HTR-8/SVneo (cell line): ENCODE results near the gene DOK7.

Experiments used
- DNase-seq: peaks from one replicate; pipeline ENCODE4 v3.0.0; 2011; ENCODE audit warnings: low spot score, mixed read lengths; ENCODE audit not compliant: insufficient read length
- FAIRE-seq: peaks from 2 replicates; lab custom pipeline; 2011; peaks lifted over from hg19 to GRCh38; lab: Jason Lieb, UNC

DOK7 gene

DNA sequence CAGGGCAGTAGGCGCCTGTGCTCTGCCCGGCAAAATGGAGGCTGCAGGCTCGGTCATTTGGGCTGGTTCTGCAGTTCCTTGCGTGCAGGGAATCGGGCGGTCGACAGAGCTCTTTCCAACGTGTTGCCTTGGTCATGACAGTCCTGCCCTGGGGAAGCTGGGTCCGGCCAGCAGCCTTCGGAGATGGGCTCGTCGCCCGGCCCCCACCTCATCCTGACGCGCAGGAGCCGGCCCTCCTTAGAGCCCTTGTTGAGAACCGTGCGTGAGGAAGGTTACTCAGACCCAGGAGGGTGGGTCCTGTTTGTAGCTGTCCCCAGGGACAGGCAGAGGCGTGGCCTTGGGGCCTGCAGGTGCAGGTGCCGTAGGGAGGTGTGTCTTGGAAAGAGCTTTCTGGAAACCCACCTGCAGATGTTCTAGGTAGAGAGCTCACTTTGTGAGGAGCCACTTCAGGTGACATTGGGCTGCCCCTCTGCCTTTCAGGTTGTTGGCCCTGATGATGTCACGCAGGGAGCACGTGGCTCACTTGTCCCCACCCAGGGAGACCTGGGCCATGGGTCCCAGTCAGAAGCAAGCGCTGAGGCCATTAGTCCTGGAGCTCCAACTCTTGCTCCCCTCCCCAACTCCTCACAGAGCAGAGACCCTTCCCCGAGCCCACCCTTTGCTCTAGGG, 36.5 kb upstream of the DOK7 start:
- DNase-seq (no peak), FAIRE-seq (no peak)

DNA sequence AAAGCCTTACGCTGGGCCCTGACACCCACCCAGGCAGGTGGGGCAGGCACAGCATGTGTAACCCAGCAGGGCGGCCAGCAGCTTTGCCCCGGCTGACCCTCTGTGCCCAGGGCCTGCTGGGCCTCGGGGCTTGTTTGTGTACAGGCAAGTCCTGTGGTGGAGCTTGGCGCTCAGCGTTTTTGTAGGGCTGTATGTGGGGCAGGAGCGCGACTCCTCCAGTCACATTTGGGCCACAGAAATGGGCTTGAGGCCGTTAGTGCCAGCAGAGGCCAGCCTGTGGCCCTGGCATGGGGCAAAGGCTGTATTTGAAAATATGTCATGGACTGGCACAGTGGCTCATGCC, 36.0 kb upstream of the DOK7 start:
- DNase-seq (no peak), FAIRE-seq (no peak)

DNA sequence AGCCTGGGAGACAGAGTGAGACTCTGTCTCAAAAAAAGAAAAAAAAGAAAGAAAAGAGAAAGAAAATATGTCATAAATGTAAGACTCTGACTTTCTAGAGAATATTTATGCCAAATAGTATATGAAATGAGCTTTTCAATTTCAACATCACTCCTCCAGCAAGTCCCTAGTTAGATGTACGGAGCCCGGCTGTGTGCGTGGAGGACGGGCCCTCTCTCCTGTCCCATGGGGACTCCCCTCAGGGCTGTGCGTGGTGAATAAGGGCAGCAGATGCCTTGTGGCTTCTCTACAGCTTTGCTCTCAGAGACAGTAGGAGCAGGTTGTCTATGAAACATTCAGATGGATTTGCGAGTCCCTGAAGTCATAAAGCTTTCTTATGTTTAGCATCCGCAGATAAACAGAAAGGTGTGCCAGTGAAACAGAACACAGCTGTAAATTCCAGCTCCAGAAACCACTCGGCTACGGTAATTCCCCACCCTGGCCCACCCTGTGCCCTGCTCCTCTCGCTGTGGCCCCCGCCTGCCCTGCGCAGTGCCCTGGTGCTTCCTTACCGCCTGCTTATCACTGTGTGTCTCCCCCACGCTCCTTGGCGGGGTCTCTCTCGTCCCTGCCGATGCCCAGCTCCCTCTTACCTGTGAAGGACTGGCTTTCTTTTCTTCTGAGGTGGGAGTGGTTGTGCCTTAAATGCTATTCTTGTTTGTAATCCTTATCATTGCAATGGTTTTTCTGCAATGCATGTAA, 35.2 kb upstream of the DOK7 start:
- DNase-seq (no peak), FAIRE-seq (no peak)

DNA sequence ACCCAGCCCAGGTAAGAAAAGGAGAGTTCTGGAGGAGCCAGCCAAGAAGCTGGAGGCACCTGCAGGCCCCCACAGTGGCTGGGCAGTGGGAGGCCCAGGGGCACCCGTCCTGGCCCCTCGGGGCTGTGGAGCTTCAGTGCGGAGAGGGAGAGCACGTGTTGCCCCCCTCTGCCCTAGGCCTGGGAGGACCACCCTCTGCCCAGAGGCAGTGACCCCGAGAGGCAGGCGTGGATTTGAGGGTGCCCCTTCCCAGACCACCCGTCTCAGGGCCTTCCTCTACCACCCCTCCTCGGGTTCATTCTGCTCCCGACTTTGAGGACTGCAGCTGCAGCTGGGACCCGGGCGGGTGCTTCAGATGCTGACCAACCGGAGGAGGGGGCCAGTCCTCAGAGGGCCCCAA, 33.5 kb upstream of the DOK7 start:
- DNase-seq (no peak), FAIRE-seq (no peak)

DNA sequence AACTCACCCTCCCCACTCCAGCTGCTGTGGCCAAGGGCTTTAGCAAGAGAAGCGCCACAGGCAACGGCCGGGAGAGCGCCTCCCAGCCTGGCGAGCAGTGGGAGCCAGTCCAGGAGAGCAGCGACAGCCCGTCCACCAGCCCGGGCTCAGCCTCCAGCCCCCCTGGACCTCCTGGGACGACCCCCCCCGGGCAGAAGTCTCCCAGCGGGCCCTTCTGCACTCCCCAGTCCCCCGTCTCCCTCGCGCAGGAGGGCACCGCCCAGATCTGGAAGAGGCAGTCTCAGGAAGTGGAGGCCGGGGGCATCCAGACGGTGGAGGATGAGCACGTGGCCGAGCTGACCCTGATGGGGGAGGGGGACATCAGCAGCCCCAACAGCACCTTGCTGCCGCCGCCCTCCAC, 32.6 kb upstream of the DOK7 start:
- no peak for FAIRE-seq
- DNase-seq, result no peak

DNA sequence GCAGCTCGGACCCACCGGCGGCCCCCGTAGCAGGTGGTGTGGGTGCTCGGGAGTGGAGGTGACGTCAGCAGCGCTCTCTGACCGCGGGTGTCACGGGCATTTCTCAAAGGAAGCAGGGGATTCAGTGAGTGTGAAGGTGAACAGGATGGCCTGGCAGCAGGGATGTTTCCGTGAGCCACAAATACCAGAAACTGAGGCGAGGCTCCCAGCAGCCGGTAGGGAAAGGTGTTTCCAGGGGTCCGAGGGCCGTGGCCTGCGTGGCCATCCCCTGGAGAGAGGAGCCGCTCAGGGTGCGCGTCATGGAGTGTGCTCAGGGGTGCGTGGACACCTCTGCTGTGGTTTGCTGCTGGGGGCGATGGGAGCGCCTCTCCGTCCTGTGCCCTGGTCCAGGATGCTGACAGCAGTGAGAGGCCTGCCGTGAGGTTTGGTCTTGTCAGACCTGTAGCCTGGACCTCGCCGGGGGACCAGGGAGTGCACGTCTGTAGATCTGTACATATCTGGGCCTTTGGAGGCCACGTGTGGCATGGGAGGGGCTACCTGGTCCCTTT, 31.6 kb upstream of the DOK7 start:
- no peak for FAIRE-seq
- no peak for DNase-seq

DNA sequence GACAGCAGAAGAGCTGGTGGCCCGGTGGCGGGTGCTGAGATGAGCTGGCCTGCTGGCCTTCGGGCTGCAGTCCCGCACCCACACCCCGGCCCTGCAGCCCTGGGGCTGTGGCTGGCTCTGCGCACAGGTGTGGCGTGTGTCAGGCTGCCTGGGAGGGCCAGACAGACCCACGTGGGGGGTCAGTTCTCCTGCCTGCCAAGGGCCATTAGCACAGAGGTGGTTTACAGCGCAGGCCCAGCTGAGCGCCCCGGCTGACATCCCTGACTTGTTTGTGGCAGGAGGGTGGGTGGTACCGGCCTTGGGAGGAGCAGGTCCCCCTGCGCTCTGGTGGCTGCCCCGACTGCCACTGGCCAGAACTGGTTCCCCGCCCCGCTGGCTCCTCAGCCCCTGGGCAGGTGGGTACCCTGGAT, 30.7 kb upstream of the DOK7 start:
- DNase-seq (no peak), FAIRE-seq (no peak)

DNA sequence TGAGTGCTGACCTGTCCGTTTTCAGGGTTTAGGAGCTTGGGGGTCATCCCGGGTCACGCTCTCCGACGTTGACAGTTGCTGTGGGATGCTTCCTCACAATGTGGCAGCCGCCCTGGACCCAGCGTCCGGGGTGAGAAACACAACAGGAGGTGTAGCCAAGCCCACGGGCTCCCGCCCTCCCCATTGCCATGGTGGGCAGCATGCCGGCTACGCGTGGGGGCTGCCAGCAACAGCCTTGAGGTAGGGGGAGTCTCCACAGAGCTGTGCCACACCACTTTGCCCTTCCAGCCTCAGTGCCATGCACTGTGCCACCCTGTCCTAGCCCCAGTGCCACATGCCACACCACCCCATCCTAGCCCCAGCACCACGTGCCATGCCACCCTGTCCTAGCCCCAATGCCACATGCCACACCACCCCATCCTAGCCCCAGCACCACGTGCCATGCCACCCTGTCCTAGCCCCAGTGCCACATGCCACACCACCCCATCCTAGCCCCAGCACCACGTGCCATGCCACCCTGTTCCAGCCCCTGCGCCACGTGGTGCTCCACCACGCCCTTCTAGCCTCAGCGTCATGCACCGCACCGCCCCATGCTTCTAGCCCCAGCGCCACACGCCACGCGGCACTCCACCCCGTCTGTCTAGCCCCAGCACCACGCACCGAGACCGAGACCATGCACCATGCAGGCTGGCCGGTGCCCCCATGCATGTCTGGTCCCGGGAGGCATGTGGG, 29.8 kb upstream of the DOK7 start:
- no peak for FAIRE-seq

DNA sequence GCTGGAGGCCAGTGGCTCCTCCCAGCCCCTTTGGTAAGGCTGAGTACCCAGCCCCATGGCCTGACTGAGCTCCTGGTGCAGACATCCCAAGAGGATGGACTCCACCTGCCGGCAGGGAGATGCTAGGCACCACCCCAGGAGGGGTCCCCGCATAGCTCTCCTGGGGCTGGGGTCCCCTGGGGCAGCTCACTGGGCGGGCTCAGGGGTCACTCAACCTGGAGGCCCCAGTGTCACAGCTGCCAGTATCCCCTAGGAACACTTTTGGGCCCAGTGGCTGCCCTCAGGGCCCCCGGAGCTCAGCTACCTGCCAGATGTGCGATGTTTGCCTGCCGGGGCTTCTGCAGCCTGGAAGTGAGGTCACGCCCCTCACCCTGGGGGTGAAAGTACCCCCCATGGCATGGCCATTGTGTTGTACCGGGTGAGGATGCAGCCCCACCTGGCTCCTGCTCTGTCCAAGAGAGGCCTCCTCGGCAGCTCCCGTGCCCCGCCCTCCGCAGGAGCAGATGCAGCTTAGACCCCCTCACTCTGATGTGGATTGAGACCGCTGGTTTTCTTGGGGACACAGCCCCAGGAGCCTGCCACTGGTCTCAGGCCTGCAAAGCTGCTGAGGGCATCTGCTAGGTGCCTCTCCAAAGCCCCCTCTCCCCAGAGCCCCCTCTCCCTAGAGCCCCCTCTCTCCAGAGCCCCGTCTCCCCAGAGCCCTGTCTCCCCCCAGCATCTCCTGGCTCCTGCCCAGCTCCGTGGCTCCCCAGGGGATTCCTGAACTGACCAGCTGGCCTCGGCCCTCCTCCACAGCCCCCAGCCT, 28.0 kb upstream of the DOK7 start:
- FAIRE-seq (no peak), DNase-seq (no peak)

More for the DNA sequence above, 29.8 kb upstream of the DOK7 start:
- DNase-seq, result no peak

DNA sequence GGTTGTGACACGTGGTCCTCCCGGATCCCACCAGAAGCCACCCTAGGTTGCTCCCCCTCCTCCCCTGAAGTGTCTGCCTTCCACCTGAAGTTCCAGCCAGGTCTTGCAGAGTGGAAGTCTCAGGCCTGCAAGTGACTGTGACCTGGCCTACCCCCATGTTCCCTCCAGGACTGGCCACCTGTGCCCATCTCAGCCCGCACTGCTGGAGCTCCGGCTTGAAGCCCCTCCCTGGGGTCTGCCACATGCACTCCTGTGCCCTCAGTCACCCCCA, 27.5 kb upstream of the DOK7 start:
- FAIRE-seq, result no peak
- DNase-seq, result no peak

DNA sequence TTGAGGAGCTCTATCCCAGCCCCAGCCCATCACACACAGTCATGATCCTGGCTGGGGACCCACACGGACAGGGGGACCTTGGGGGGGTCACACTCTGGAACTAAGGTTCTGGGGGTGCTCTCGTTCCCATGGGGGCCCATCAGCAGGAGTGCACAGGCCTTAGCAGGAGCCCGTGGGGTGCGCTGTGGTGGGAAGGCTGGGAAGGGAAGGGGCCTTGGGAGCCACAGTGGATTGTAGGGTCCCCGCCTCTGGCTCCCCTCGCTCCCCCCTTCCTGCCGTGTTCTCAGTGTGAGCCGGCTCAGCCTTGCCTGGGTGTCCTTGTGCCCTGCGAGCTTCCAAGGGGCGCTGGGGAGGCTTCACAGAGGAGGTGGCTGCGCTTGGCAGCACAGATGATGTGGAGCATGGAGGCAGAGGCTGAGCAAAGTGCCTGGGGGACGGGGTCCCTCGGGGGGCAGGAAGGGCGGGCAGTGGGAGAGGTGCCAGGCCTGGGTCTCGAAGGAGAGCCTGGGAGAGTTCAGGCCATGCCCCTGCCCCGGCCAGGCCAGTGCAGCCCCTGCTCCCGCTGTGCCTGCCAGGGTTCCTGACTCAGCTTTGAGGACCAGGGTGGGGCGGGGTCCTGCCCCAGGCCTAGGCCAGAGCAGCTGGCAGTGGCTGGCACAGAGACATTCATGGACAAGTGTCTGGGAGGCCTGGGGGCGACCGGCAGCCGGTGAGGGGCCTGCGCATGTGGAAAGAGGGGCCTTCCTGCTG, 26.9 kb upstream of the DOK7 start:
- DNase-seq (no peak), FAIRE-seq (no peak)

DNA sequence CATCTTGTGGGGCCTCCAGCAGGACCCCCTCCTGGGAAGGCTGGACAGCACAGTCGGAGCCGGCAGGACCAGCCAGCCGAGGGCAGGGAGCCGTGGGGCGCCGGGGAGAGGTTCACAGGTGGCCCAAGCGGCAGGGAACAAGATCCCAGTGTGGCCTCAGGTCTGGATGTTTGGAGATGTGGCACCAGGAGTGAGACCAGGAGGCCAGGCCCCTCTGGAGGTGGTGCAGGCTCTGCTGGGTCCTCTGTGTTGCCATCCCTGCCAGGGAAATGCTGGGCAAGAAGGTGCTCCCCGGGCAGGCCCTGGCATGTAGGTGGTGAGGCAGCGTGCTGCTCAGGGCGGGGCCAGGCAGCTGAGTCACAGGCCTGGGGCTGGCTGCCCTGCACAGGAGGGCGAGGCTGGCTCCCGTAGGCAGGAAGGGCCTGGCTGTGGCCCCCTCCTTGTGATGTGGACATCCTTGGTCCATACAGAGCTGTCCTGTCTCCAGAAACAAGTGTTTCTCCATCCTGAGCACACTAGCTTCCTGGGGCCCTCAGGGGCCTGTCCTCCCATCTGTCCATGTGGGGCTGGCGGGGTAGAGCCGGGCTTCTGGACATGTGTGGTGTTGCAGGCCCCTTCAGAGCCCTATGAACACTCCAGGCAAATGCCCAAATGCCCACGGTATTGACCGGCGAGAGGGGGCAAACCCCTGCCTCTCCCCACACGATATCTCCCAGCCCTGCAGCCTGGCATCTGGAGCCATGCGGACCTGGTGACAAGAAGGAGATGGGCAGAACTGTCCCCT, 26.1 kb upstream of the DOK7 start:
- DNase-seq, result peak; percentile 93
- FAIRE-seq, result peak; percentile 94

DNA sequence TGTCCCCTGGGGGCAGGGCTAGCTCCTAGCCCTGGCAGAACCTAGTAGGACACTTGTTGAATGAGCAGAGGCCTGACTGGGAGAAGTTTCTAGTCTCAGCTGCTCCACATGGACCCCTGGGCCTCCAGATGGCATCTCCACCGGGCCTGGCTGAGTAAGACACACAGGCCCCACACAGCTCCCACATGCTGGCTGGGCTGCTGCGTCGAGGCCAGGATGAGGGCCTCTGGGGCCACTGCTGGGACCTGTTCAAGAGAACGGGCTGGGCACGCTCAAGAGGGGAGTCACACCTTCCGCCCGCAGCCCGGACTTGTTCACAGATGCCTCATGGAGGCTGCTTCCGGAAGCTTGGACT, 25.5 kb upstream of the DOK7 start:
- no peak for FAIRE-seq

DNA sequence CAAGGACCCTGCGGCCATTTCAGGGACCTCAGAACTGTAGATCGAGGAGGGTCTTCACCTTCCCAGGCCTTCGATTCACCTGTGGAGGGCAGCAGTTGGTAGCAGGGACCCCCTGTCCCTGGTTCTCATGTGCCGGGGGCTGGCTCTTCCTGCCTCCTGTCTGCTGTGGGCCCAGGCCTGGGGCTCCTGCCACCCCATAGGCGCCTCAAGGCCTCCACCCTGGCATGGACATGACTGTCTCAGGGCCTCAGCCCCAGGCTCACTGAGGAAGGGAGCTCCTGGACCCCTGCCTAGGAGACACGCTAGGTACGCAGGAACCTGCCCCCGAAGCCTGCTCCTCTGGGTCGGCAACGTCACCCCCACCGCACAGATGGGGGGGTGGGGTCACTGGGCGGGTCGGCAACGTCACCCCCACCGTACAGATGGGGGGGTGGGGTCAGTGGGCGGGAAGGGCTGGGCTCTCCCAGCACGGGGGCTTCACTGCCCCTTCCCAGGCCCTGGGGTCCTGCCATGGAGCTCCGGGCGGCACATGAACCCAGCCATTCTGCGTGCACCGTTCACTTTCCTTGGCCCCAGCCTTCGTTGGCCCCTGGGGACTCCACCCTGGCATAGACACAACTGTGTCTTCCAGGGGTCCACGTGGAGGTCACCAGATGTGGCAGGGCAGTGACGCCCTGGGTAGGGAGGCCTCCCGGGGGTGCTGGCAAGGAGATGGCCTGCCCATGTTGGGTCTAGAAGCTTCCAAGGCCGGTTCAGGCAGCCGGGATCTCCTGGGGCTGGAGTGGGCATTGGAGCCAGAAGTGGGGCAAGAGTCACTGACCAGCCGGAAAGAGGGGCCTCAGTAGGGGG, 24.9 kb upstream of the DOK7 start:
- DNase-seq (no peak), FAIRE-seq (no peak)

More for the DNA sequence above, 25.5 kb upstream of the DOK7 start:
- no peak for DNase-seq

DNA sequence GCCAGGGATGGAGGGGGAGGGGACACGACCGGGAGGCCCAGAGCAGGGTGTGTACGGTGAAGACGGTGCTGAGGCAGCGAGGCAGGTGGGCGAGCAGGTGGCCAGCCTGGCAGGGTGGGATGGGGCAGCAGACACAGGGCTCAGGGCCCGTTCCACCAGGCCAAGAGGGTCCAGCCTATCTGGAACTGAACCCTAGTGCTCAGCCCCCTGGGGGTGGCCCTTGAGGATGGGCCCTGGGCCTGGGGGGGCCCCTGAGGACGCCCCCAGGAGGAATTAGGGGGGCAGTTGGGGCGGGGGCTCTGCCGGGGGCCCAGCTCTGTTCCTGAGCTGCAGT, 24.3 kb upstream of the DOK7 start:
- FAIRE-seq (no peak), DNase-seq (no peak)

DNA sequence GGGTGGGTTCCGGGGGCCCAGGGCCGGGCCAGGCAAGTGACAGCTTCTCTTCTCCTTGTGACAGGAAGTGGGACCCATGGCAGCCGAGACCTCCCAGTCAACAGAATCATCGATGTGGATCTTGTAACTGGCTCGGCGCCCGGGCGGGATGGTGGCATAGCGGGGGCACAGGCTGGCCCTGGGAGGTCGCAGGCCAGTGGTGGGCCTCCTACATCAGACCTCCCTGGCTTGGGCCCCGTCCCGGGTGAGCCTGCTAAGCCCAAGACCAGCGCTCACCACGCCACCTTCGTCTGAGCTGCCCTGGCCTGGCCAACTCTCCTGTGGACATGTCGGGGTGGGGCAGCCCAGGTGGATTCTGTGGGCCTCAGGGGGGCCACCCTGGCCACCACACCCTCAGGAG, 23.7 kb upstream of the DOK7 start:
- DNase-seq, result no peak
- FAIRE-seq, result no peak

DNA sequence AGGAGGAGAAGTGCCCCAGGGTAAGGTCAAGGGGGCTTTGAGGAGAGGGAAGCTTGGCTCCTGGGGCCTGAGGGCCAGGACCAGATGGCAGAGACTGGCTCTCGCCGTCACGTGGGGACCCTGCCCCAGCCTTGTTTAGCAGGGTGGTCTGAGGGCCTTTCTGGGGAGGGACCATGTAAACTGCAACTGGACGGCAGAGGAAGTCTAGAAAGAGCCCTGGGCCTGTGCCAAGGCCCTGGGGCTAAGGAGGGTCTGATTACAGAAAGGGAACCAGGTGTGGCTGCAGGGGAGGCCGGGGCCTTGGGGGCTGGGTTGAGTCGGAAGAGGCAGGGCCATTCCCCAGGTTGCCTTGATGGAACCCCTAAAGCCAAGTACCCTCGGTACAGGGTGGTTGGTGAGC, 23.1 kb upstream of the DOK7 start:
- DNase-seq, result no peak
- FAIRE-seq, result no peak

DNA sequence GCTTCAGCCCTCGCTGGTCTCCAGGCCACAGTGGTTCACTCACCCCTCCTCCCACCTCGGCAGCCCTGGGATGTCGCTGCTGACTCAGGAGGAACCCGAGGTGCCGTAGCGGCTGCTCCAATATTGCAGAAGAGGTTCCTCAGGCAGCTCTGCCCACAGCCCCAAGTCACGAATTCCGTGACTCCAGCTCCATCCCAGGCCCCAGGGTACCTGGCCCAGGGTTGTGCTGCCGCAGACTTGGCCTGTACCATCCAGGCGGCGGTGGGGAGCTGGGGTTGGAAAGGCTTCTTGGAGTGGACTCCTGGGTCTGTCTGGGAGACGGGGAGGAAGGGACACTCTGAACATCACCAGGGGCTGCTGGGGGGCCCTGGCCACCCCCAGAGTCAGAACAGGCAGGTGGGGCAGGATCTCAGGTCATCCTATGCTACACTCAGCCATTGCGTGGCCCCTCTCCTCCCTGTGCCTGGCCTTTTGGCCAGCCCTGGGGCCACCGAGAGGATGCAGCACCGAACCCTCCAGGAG, 22.1 kb upstream of the DOK7 start:
- FAIRE-seq (no peak), DNase-seq (no peak)
